Measurements from ENCODE around the gene SRL. TPM values are rescaled to one million over a fixed set of nuclear protein-coding genes. Genes with fewer than 3 reads are reported as not detected.

The SRL gene
- total and polyA plus RNA-seq, 8 donors, result 0.12 to 0.42 (median 0.23) TPM

DNA sequence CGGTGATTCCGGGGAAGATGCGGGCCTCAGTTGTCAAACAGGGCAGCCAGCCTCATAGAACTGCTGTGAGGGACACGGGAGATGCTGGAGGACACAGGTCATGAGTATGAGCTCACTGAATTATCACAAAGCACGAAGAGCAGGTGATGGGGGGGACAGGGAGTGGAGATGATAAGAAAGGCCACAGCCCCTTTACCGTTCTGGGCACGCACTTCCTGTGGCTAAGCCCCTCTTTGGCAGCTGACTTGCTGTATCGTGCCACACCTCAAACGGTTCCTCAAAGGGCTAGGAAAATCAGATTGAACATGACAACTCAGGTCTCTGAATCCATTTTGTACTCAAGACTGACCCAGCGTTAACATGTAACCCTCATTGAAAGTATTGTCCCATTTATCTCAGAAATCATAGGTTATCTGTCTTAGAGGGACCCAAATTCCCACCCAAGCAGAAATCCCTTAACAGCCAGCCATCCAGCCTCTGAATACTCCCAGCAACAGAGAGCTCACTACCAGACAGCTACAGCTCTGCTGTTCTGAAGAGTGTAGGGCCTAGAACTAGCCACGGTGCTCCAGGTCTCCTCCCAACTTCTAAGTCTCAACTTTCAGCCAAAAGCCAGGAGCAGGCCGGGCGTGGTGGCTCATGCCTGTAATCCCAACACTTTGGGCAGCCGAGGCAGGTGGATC lies 5.0 kb upstream of the SRL start:
- Histone ChIP-seq H3K36me3 (no peaks in the 10 kb centered on the region), H3K4me3 (no peak overlapping the region), H3K4me1 (no peaks in the 10 kb centered on the region), H3K27ac (no peak overlapping the region), H3K9me3 (no peaks in the 10 kb centered on the region), H3K27me3 (no peaks in the 10 kb centered on the region)
- DNase-seq (no peak), FAIRE-seq (no peak), ATAC-seq (no peak)
- intact Hi-C loops (cut with DNase I), result no loop called here
- 88% methylated on average over 14 of the region's 14 CpGs for WGBS, 2 donors
- TF ChIP-seq, protein P1, sequence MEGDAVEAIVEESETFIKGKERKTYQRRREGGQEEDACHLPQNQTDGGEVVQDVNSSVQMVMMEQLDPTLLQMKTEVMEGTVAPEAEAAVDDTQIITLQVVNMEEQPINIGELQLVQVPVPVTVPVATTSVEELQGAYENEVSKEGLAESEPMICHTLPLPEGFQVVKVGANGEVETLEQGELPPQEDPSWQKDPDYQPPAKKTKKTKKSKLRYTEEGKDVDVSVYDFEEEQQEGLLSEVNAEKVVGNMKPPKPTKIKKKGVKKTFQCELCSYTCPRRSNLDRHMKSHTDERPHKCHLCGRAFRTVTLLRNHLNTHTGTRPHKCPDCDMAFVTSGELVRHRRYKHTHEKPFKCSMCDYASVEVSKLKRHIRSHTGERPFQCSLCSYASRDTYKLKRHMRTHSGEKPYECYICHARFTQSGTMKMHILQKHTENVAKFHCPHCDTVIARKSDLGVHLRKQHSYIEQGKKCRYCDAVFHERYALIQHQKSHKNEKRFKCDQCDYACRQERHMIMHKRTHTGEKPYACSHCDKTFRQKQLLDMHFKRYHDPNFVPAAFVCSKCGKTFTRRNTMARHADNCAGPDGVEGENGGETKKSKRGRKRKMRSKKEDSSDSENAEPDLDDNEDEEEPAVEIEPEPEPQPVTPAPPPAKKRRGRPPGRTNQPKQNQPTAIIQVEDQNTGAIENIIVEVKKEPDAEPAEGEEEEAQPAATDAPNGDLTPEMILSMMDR (IDR thresholded peaks at IDR 0.05), result no peak

DNA sequence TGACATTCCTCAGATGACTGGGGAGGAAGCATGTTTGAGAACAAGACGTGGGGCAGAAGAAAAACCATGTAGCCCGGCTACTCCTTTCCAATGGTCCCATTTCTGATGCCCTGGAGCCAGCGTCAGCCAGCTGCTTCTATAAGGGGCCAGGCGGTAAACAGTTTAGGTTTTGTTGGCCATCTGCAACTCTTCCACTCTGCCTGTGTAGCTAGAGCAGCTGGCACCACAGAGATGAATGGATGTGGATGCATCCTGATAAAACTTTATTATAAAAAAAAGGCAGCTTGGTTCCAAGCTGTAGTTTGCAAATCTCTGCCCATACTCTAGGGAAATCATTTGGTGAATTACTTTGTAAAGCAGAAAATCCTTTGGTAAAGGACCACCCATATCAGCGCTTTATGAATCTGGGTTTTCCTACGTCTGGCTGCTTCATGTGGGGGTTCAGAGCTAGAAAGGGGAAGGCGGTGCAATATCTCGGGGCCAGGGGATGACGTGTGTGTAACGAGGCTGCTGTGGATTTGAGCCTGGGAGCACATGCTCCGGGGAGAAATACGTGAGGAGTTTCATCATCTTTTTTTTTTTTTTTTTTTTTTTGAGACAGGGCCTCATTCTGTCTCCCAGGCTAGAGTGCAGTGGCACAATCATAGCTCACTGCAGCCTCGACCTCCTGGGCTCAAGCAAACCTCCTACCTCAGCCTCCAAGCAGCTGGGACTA lies 3.4 kb upstream of the SRL start:
- Histone ChIP-seq H3K27ac (no peak overlapping the region), H3K9me3 (no peaks in the 10 kb centered on the region), H3K4me1 (no peaks in the 10 kb centered on the region), H3K27me3 (no peaks in the 10 kb centered on the region), H3K4me3 (no peak overlapping the region), H3K36me3 (no peaks in the 10 kb centered on the region)
- no peak for DNase-seq
- WGBS, 2 donors, result 81 to 84% methylated on average over 13 of the region's 13 CpGs
- TF ChIP-seq, protein P1 (IDR thresholded peaks at IDR 0.05), result no peak
- FAIRE-seq, result no peak
- ATAC-seq, result no peak
- intact Hi-C loops (cut with DNase I), result no loop called here

DNA sequence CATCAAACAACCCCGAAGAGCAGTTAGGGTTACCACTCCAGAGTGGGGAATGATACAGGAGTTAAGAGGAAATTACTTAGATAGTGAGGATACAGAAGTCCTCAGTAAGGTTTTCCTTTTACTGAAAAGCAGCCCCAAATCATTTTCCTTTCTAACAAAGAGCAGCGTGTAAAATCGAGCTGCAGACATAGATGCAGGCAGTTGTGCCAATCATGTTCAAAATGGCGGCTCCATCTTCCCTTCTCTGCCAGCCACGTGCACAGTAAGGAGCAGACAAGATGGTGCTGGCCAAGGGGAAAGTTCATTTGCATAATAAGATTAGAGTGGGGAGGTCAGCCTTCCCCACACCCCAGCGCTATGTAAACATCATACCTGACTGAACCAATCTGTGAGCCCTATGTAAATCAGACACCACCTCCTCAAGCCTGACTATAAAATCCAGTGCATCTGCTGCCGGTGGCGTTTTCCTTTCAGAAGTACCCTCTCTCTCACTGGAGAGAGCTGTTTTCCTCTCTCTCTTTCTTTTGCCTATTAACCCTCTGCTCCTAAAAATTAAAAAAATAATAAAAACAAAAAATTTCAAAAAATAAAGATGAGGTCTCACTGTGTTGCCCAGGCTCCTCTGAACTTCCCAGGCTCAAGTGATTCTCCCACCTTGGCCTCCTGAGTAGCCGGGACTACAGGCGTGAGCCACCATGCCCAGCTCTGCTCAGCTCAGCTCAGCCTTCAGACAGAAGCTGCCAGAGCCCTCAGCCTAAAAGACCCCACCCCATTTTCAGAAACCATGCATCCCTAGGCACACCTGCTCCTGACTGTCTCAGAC lies 2.6 kb upstream of the SRL start:
- H3K9me3 ChIP-seq, result no peaks in the 10 kb centered on the region
- ATAC-seq, result peak; percentile 75 to 92 (median 85)
- no peak overlapping the region for H3K4me3 ChIP-seq
- intact Hi-C loops (cut with DNase I), result no loop called here
- H3K36me3 ChIP-seq, result no peaks in the 10 kb centered on the region
- 45 to 50% methylated on average over 10 of the region's 10 CpGs for WGBS, 2 donors
- TF ChIP-seq, protein P1 (IDR thresholded peaks at IDR 0.05), result no peak
- H3K4me1 ChIP-seq, result no peaks in the 10 kb centered on the region
- no peaks in the 10 kb centered on the region for H3K27me3 ChIP-seq
- no peak for FAIRE-seq
- peak in 1 of 6 donors; percentile 60 for DNase-seq
- H3K27ac ChIP-seq, result no peak overlapping the region

DNA sequence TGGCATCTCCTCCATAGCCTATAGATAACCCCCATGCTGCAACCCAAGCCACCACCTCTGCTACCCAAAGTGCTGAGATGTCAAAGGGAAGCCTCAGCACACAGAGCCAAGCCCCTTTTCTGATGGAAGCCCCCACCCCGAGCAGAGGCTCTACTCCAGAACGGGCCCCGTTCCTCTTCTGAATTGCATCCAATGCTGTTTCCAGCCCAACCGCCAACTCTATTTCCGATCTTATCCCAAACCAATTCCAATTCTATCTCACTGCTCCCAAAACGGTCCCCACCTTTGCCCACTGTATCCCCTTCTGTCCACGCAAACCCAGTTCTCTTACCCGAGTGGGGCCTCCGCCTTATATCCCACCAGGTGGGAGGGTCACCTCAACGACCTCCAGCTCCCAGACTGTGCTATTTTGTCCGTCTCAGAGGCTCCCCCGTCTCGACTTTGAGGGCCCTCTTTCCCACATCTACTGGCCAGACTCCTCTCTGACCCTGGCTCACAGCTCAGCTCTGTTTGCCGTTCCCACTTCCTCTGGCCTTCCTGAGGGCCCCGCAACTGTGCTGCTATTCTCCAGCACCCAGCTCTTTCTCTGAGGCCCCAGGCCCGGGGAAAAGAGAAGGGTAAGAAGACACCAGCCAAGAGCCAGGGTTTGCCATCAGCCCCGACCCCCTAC lies 487 bp downstream of the SRL start:
- no peaks in the 10 kb centered on the region for H3K36me3 ChIP-seq
- FAIRE-seq, result no peak
- intact Hi-C loops (cut with DNase I), result no loop called here

More for the DNA sequence above, 487 bp downstream of the SRL start:
- H3K27me3 ChIP-seq, result no peaks in the 10 kb centered on the region
- no peak overlapping the region for H3K27ac ChIP-seq
- H3K9me3 ChIP-seq, result no peaks in the 10 kb centered on the region
- TF ChIP-seq, protein P1 (IDR thresholded peaks at IDR 0.05), result no peak
- DNase-seq (no peak), ATAC-seq (no peak)
- H3K4me1 ChIP-seq, result no peaks in the 10 kb centered on the region
- H3K4me3 ChIP-seq, result no peak overlapping the region
- WGBS, 2 donors, result 81 to 84% methylated on average over 17 of the region's 17 CpGs
